ENCODE data around the gene GABRP.

DNA sequence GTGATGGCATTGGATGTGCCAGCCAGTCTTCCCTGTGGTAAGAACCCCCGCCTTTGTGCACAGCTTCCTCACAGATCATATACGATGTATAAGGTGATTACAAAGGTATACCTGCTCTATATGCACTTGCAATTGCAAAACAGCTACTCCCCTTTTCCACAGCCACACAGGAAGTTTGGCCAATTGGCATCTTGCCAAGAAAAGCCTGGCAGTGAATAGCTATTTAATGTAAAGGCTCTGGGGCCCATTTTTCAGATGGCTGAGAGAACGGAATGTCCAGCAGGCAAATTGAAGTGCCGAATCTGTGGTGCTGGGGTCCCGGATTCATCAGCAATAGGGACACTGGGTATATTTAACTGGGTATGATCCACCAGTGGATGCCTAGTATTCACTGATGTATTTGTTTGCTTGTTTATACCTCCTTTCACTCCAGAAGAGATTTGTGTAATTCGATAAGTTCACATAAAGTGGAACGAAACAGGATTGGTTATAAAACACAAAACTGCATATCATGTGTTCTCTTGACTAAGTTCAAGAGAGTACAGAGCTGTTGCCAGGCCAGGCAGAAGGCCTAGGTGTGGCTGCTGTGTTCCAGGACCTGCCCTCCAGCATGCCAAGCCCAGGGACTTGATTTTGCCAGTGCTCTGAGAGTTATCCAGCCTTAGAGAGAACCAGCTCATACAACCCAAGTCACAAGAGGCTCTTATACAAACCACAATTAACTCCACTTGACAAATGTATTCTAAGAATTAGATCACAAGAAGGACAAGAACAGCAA, 27.7 kb upstream of the GABRP start:
- TF ChIP-seq CTCF (conservative IDR thresholded peaks at IDR 0.05; ENCODE audit: low read length) = no peak
- no peak for TF ChIP-seq EZH2phosphoT487 (IDR thresholded peaks at IDR 0.05; ENCODE audit: borderline replicate concordance)

All from Loucy (cell line).